ENCODE data around the gene B3GNT3.
"Not testable (repeated sequence)": the region's sequence is repeated elsewhere in the genome, so short reads cannot be mapped to it uniquely, and the experiment has no call there.

Gene B3GNT3

DNA sequence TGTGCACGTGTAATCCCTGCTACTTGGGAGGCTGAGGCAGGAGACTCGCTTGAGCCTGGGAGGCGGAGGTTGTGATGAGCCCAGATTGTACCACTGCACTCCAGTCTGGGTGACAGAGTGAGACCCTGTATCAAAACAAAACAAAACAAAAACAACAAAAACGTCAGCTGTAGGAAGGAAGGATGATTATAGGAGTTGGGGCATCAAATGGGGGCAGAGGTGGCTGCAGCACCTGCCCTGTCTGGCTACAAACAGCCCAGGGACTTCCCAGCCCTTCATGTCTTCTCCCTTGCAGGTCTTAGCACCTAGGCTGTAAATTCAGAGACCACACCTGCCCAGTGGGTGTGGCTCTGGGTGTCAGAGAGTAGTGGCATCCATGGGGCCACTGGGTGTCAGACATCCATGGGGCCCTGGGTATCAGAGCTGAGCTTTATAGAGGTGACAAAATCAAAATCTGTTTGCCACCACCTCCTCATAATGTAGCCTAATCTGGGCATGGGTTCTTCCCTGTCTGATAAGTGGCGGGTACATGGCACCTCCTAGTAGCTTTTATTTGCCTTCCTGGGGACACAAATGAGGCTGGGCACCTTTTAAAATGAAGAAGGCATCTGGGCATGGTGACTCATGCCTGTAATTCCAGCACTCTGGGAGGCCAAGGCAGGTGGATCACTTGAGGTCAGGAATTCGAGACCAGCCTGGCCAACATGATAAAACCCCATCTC is 4.7 kb upstream of the B3GNT3 start:
- DNase-seq: no peak
- intact Hi-C loops (cut with DNase I): no loop called here

DNA sequence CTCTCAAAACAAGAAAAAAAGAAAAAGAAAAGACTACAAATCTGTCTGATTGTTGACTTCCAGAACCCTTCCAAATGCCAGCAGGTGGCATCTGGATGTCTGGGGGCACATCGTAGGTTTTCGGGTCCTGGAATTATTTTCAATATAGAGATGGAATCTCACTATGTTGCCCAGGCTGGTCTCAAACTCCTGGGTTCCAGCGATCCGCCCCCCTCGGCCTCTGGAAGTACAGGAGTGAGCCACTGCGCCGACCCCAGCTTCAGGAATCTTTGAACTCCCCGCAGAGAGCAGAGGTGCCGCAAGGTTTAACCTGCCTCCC is 567 bp upstream of the B3GNT3 start:
- no peak for DNase-seq
- intact Hi-C loops (cut with DNase I): no loop called here

DNA sequence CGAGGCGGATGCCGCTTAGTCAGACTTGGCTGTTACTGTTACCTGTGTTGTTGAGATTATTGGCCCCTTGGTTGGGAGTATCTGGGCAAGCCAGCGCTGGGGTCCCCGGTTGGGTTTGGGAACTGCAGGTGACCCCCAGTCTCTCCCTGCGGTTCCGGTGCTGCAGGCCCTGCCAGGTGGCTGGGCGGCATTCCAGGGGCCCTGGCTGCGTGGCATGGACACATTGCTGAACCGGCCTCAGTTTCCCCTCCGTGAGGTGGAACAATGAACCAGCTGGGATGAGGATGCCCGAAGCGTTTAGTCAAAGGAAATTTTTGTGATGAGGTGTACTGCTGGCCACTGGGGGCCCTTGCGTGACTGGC is 538 bp downstream of the B3GNT3 start:
- intact Hi-C loops (cut with DNase I): no loop called here
- DNase-seq: no peak

DNA sequence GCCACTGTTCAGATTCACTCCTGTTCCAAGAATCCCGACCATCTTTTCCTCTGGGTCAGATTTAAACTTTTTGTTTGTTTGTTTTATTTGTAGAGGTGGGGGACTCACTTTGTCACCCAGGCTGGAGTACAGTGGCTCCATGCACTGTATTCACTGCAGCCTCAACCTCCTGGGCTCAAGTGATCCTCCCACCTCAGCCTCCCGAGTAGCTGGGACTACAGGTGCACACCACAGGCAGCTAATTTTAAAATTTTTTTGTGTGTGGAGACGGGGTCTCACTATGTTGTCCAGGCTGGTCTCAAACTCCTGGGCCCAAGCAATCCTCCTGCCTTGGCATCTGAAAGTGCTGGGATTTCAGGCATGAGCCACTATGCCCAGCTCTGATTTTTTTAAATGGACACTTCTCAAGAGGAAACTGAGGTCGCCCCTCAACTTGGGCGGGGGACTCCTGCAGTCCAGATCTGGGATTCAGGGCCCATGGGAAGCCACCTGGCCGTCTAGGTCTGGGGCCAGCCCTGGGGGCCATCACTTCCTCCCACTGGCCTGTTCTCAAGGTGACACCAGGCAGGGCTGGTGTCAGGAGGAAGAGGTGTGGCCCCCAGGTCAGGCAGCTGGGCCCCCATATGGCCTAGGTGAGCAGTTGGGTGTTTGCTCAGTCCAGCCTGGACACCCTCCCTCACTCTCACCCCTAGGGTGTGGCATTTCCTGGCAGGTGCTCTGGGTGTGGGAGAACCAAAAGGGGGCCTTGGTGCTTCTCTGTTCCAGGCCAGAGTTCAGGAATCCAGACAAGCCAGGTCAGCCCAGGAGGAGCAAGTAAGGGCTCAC is 1.3 kb downstream of the B3GNT3 start:
- intact Hi-C loops (cut with DNase I): no loop called here
- DNase-seq: no peak

DNA sequence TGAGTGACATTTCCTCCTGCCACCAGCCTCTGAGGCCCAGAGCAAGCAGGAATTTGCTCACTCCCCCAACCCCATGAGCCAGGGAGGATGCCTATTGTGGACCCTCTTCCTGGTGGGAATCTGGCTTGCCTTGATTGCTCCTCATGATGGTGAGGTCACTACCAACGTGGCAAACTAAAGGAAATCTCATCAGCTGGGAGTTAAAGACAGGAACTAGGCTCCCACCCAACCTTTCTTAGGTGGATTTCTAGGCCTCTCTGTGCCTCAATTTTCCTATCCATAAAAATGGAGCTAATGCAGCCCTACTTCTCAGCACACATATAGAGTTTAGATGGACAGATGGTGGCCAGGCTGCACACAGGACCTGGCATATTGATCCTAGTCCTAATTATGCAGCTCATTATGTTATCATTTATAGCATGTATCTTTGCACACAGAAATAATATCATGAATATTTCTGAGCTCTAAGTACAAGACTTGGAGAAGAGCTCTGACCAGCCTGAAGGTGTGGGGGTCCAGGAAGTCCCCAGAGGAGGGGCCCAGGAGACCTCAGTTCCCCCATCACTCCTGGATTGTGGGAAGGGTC is 2.0 kb downstream of the B3GNT3 start:
- no peak for DNase-seq

DNA sequence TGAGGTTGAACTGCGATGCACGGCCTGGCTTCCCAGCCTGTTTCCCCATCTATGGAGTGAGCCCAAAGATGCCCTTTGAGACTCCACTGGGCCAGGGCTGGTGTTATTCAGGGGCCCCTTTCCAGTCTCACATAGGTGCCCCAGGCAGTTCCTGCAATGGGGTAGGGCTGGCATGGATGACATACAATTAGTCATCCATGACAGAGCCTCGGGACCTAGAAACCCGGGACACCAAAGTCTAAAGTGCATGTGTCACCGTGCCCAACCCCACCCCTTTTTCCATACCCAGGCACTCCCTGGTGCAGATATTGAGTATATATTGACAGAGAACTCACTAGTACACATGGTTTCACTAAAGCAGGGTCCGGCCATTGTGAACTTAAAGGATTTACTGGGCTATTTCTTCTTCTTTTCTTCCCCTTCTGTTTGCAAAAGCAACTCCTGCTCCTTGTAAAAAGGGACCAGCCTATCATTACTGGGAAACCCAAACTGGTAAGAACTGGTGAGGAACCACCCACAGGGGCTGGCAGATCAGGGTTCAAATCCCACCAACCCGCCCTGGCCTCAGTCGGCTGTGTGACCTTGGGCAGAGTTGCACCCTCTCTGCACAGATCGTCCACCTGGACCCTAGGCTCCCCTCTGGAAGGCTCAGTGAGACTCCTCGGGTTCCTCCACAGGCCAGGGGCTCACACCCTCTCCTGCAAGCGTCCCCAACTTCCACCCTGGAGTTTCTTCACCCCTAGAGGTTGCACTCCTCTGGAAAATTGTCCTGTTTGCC is 2.7 kb downstream of the B3GNT3 start:
- intact Hi-C loops (cut with DNase I): no loop called here
- DNase-seq: no peak

More for the DNA sequence above, 2.0 kb downstream of the B3GNT3 start:
- intact Hi-C loops (cut with DNase I): no loop called here

DNA sequence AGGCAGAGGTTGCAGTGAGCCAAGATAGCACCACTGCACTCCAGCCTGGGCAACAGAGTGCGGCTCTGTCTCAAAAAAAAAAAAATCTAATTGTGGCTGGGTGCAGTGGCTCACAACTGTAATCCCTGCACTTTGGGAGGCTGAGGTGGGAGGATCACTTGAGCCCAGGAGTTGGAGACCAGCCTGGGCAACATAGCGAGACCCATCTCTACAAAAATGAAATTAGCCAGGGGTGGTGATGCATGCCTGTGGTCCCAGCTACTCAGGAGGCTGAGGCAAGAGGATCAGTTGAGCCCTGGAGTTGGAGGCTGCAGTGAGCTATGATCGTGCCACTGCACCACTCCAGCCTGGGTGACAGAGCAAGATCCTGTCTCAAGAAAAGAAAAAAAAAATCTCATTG is 3.7 kb downstream of the B3GNT3 start:
- intact Hi-C loops (cut with DNase I); DNase-seq: not testable (repeated sequence)

DNA sequence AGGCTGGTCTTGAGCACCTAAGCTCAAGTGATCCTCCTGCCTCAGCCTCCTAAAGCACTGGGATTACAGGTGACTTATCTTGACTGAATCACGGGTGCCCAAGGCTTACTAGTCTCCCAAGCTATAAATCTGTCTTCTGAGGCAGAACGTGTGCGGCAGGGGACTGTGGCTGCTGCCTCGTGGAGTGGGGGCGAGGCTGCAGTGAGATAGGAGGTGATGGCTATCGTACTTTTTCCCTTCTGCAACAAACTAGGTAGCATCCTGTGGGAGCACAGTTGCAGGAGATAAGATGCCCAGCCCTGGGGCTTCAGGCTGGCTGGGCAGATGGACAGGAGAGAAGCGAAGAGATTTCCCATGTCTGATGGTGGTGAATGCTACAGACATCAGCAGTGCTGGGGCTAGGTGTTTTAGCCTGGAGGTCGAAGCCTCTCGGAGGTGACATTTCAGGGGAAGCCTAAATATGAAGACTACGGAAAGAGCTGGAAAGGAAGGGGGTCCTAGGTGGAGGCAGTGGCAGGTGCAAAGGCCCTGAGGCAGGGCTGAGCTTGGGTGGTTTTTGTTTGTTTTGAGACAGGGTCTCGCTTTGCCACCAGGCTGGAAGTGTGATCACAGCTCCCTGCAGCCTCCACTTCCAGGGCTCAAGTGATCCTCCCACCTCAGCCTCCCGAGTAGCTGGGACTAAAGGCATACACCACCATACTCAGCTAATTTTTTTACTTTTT is 7.4 kb downstream of the B3GNT3 start:
- DNase-seq: no peak
- intact Hi-C loops (cut with DNase I): no loop called here

DNA sequence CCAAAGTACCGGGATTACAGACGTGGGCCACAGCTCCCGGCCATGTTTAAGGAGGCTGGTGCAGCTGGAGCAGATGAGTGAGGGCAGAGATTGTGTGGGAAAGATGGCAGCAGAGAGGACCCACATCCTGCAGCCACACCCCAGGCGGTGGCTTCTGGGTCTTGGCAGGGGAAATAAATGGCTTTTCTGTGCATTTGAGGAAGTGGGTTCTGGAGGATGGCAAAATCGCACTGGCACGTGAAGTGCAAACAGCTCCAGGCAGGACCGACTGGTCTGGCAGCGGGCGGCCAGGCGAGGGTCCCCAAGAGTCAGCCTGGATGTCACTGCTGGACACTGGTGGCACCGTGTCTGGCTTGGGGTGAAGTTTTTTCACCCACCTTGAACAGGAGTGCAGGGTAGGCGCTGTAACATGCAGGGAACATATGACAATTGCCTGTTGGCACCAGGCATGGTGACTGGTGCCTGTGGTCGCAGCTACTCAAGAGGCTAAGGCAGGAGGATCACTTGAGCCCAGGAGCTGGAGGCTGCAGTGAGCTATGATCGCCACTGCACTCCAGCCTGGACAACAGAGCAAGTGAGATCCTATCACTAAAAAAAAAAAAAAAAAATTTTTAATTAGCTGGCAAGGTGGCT is 8.4 kb downstream of the B3GNT3 start:
- intact Hi-C loops (cut with DNase I): no loop called here
- peak in 7 of 42 donors; percentile 9 to 41 (median 24) for DNase-seq

DNA sequence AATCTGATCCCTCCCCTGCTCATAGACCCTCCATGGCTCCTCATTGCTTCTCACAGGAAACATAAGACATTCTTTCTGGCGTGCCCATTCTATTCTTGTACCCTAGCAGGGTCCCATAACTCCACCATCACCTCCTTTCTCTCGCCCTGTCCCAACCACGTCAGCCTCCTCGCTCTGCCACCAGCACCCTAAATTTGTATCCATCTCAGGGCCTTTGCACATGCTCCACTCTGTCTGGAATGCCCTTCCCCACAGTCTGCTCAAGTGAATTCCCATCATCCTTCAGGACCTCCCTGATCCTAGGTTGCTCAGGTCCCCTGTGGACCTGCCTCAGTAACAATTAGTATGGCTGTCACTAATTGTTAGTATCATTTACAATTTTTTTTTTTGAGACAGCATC is 10.5 kb downstream of the B3GNT3 start:
- DNase-seq: no peak
- intact Hi-C loops (cut with DNase I): no loop called here

DNA sequence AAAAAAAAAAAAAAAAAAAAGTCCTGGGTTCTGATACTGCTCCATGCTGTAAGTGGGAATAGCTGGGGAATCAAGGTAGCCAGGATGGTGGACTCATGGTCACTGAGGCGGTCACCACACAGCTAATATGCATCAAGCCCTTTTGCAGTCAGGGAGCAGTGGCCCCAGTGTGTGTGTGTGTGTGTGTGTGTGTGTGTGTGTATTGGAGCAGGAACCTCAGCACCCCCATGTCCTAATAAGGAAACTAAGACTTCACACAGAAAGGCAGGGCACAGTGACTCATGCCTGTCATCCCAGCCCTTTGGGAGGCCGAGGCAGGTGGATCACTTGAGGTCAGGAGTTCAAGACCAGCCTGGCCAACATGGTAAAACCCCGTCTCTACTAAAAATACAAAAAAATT is 12.0 kb downstream of the B3GNT3 start:
- intact Hi-C loops (cut with DNase I): no loop called here
- DNase-seq: no peak

DNA sequence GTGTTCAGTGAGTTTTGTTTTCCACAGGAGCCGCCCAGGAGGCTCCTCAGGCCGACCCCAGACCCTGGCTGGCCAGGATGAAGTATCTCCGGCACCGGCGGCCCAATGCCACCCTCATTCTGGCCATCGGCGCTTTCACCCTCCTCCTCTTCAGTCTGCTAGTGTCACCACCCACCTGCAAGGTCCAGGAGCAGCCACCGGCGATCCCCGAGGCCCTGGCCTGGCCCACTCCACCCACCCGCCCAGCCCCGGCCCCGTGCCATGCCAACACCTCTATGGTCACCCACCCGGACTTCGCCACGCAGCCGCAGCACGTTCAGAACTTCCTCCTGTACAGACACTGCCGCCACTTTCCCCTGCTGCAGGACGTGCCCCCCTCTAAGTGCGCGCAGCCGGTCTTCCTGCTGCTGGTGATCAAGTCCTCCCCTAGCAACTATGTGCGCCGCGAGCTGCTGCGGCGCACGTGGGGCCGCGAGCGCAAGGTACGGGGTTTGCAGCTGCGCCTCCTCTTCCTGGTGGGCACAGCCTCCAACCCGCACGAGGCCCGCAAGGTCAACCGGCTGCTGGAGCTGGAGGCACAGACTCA is 12.9 kb downstream of the B3GNT3 start:
- intact Hi-C loops (cut with DNase I): no loop called here
- no peak for DNase-seq

DNA sequence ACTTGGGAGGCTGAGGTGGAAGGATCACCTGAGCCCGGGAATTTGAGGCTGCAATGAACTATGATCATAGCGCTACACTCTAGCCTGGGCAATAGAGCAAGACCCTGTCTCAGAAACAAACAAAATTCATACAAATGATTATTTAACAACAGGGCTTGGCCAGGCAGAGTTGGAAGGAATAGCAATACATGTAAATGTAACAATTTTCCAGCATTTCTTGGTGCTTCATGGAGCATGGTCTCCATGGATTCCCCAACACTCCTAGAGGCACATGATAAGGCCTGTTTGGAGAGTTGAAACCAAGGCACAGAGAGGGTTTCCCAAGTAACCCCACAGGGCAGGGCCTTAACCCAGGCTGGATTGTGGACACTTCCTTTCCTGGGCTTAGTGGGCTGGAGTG is 16.2 kb downstream of the B3GNT3 start:
- intact Hi-C loops (cut with DNase I): no loop called here
- DNase-seq: no peak

DNA sequence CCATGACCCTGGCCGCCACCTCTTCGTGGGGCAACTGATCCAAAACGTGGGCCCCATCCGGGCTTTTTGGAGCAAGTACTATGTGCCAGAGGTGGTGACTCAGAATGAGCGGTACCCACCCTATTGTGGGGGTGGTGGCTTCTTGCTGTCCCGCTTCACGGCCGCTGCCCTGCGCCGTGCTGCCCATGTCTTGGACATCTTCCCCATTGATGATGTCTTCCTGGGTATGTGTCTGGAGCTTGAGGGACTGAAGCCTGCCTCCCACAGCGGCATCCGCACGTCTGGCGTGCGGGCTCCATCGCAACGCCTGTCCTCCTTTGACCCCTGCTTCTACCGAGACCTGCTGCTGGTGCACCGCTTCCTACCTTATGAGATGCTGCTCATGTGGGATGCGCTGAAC is 16.7 kb downstream of the B3GNT3 start:
- intact Hi-C loops (cut with DNase I): no loop called here
- DNase-seq: no peak

DNA sequence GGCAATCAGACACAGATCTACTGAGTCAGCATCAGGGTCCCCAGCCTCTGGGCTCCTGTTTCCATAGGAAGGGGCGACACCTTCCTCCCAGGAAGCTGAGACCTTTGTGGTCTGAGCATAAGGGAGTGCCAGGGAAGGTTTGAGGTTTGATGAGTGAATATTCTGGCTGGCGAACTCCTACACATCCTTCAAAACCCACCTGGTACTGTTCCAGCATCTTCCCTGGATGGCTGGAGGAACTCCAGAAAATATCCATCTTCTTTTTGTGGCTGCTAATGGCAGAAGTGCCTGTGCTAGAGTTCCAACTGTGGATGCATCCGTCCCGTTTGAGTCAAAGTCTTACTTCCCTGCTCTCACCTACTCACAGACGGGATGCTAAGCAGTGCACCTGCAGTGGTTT is 17.2 kb downstream of the B3GNT3 start:
- intact Hi-C loops (cut with DNase I): no loop called here
- no peak for DNase-seq

DNA sequence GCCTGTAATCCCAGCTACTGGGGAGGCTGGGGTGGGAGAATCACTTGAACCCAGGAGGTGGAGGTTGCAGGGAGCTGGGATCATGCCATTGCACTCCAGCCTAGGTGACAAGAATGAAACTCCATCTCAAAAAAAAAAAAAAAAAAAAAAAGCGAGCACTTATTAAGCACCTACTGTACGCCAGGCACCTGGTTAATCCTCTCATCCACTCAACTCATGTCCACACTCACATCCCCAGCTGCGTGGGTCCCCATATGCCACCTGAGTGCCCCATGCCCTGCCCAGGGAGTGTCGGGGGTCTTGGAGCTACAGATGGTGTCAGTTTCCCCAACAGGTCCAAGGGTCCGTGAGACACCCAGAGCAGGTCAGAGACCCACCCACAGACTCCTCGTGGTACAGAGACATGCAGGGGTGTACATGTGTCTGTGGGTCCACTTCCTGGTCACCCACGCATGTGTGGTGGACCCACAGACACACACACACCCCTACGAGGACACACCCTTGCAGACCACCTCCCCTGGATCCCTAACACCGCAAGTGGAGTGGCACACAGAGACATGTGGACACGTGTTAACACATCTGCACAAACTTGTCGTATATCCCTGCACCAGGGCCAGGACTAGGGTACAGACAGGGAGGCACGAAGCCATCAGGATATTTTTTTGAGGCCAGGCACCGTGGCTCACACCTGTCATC is 22.9 kb downstream of the B3GNT3 start:
- no peak for DNase-seq
- intact Hi-C loops (cut with DNase I): no loop called here

DNA sequence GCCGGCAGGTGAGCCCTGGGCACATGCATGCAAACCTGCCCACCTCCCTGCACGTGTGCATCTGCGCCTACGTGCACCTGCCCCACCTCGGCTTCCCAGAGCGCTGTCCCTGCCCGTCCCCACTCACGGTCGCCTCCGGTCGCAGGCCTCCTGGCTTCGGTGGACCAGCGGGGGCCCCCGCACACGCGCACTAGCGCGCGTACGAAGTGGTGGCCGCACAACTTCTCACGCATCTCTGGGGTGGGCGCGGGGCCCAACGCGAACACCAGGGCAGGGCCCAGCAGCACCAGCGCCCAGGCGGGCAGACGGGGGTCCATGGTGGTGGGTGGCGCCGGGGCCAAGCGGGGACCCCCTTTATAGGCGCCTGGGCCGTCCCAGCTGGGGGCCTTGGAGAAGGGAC is 26.3 kb downstream of the B3GNT3 start, which contains the start of gene INSL3:
TSS of gene INSL3 (minus strand) at position 330 of the 400 bp plus-strand sequence. CDS start at position 317, 13 bp downstream.
- DNase-seq: no peak
- intact Hi-C loops (cut with DNase I): no loop called here

DNA sequence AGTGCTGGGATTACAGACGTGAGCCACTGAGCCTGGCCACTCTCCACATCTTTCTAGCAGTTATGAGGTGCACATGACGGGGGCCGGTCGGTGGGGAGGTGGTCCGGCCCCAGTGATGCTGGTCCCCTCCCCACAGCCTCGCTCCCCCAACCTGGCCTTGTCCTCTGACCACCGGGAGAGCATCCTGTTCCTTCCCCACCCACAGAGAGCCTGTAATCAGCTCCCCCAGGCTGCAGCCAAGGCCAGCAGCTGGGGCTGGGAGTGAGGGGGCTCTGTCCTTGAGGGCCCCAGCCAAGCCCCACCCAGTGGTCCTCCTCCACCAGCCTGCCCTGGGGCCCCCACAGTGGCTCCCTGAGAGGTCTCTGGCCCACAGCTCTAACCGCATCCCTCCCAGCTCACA is 29.4 kb downstream of the B3GNT3 start:
- no peak for DNase-seq

More for the DNA sequence above, 29.4 kb downstream of the B3GNT3 start:
- intact Hi-C loops (cut with DNase I): no loop called here

Data from head of caudate nucleus (tissue), 42 donors.